MM.1S (cell line): ENCODE results near the gene SLC27A6.

ENCODE experiments used
- DNase-seq: peaks from one replicate; pipeline ENCODE4 v3.0.0-alpha.2; 2015
- H2AFZ ChIP-seq: fragments of 300-600 bp; sonication (generic); 2 replicates; pipeline ENCODE4 v1.6.0; 2016; ENCODE audit warnings: antibody characterized with exemption, low read length
- H3F3A ChIP-seq: fragments of 300-600 bp; sonication (generic); 2 replicates; pipeline ENCODE4 v1.6.1; 2016; ENCODE audit warnings: mild to moderate bottlenecking, antibody characterized with exemption, low read length, moderate library complexity, mixed read lengths; ENCODE audit not compliant: insufficient read depth
- H3K27ac ChIP-seq: fragments of 300-600 bp; sonication (generic); 2 replicates; pipeline ENCODE4 v1.5.1; 2016; ENCODE audit warnings: mild to moderate bottlenecking, low read length
- H3K27me3 ChIP-seq: fragments of 300-600 bp; sonication (generic); replicated peaks from 2 replicates; pipeline ENCODE4 v1.6.0; 2016; ENCODE audit warnings: low read length; ENCODE audit not compliant: insufficient read depth
- H3K36me3 ChIP-seq: fragments of 300-600 bp; sonication (generic); replicated peaks from 2 replicates; pipeline ENCODE4 v1.6.1; 2016; ENCODE audit warnings: mild to moderate bottlenecking, low read length, mixed read lengths; ENCODE audit not compliant: insufficient read depth
- H3K4me1 ChIP-seq: fragments of 300-600 bp; sonication (generic); 2 replicates; pipeline ENCODE4 v1.6.1; 2016; ENCODE audit warnings: low read length, mixed read lengths
- H3K4me2 ChIP-seq: fragments of 300-600 bp; sonication (generic); 2 replicates; pipeline ENCODE4 v1.6.0; 2016; ENCODE audit warnings: low read depth, low read length
- H3K4me3 ChIP-seq: fragments of 300-600 bp; sonication (generic); 2 replicates; pipeline ENCODE4 v1.5.1; 2016; ENCODE audit warnings: low read length, mixed read lengths
- H3K79me2 ChIP-seq: fragments of 300-600 bp; sonication (generic); 2 replicates; pipeline ENCODE4 v1.6.1; 2016; ENCODE audit warnings: mixed run types, low read length, mixed read lengths
- H3K9ac ChIP-seq: fragments of 300-600 bp; sonication (generic); 2 replicates; pipeline ENCODE4 v1.6.1; 2016; ENCODE audit warnings: low read length, mixed read lengths
- H3K9me2 ChIP-seq: fragments of 300-600 bp; sonication (generic); replicated peaks from 2 replicates; pipeline ENCODE4 v1.6.1; 2016; ENCODE audit warnings: mild to moderate bottlenecking, low read length, mixed read lengths; ENCODE audit not compliant: insufficient read depth
- H3K9me3 ChIP-seq: fragments of 300-600 bp; sonication (generic); replicated peaks from 2 replicates; pipeline ENCODE4 v1.6.1; 2016; ENCODE audit warnings: mild to moderate bottlenecking, low read length, mixed read lengths; ENCODE audit not compliant: insufficient read depth
- H4K20me1 ChIP-seq: fragments of 300-600 bp; sonication (generic); 2 replicates; pipeline ENCODE4 v1.6.1; 2016; ENCODE audit warnings: mild to moderate bottlenecking, low read length, moderate library complexity, mixed read lengths; ENCODE audit not compliant: insufficient read depth
- CTCF ChIP-seq: fragments of 300-600 bp; sonication (generic); IDR thresholded peaks from 2 replicates; pipeline ENCODE4 v1.5.1; 2016; ENCODE audit warnings: antibody characterized with exemption, low read length, mixed read lengths
- EZH2 ChIP-seq: fragments of 300-600 bp; sonication (generic); optimal IDR thresholded peaks from 2 replicates; pipeline ENCODE3; 2017; ENCODE audit warnings: low read depth, mild to moderate bottlenecking, antibody characterized with exemption, low read length, mixed read lengths
- EZH2phosphoT487 ChIP-seq: fragments of 300-600 bp; sonication (generic); IDR thresholded peaks from 2 replicates; pipeline ENCODE4 v1.6.1; 2018; ENCODE audit warnings: antibody characterized with exemption, low read length

Gene SLC27A6

GRCh38 chr5:129074903-129075302, 109.6 kb downstream of the SLC27A6 start:
- no peaks in the 10 kb centered on the region for H3K4me1 ChIP-seq

GRCh38 chr5:129077433-129078075, 112.3 kb downstream of the SLC27A6 start:
- Histone ChIP-seq H4K20me1 (no peaks in the 10 kb centered on the region), H3K4me3 (no peak overlapping the region), H3K27ac (no peak overlapping the region), H2AFZ (no peak overlapping the region), H3F3A (no peaks in the 10 kb centered on the region), H3K9ac (no peak overlapping the region), H3K9me2 (no peaks in the 10 kb centered on the region), H3K4me2 (no peak overlapping the region), H3K27me3 (no peaks in the 10 kb centered on the region), H3K79me2 (no peaks in the 10 kb centered on the region), H3K9me3 (no peaks in the 10 kb centered on the region), H3K4me1 (no peaks in the 10 kb centered on the region), H3K36me3 (no peaks in the 10 kb centered on the region)
- no peak for DNase-seq
- TF ChIP-seq EZH2phosphoT487 (no peak), EZH2 (no peak), CTCF (no peak)

More at GRCh38 chr5:129074903-129075302, 109.6 kb downstream of the SLC27A6 start:
- Histone ChIP-seq H3K4me3 (no peak overlapping the region), H3K9ac (no peak overlapping the region), H3K79me2 (no peaks in the 10 kb centered on the region), H3K27me3 (no peaks in the 10 kb centered on the region), H3K9me2 (no peaks in the 10 kb centered on the region), H3K4me2 (no peak overlapping the region), H3F3A (no peaks in the 10 kb centered on the region), H2AFZ (no peak overlapping the region), H4K20me1 (no peaks in the 10 kb centered on the region), H3K27ac (no peak overlapping the region), H3K9me3 (no peaks in the 10 kb centered on the region), H3K36me3 (no peaks in the 10 kb centered on the region)
- no peak for DNase-seq
- TF ChIP-seq EZH2phosphoT487 (no peak), EZH2 (no peak), CTCF (no peak)

DNA sequence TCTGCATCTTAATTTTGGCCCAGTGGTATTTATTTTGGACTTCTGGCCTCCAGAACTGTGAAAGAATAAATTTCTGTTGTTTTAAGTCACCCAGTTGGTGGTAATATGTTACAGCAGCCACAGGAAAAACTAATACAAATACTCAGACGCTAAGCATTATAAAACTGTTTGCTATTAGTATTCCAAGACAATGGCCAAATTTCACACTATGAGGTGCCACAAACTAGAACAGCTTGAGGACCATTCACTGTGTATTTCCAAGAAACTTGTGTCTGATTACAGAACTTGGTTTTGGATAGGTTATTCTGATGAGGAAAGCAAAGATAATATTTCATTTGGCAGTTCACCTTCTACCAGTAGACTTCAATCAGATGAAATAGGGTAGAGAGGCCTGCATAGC, 113.0 kb downstream of the SLC27A6 start:
- no peaks in the 10 kb centered on the region for H4K20me1 ChIP-seq
- no peaks in the 10 kb centered on the region for H3K4me1 ChIP-seq
- H3K9me3 ChIP-seq = no peaks in the 10 kb centered on the region
- TF ChIP-seq EZH2phosphoT487 = no peak
- no peak for TF ChIP-seq CTCF
- no peak for TF ChIP-seq EZH2
- H2AFZ ChIP-seq = no peak overlapping the region
- no peaks in the 10 kb centered on the region for H3K36me3 ChIP-seq
- H3K9me2 ChIP-seq = no peaks in the 10 kb centered on the region
- no peaks in the 10 kb centered on the region for H3K79me2 ChIP-seq
- H3K27ac ChIP-seq = no peak overlapping the region
- no peak overlapping the region for H3K9ac ChIP-seq
- no peak overlapping the region for H3K4me3 ChIP-seq
- DNase-seq = no peak
- no peak overlapping the region for H3K4me2 ChIP-seq
- H3F3A ChIP-seq = no peaks in the 10 kb centered on the region
- H3K27me3 ChIP-seq = no peaks in the 10 kb centered on the region
